Transverse colon (tissue), 3 donors: ENCODE data around the gene CDC37.

Experiments used
- POLR2A ChIP-seq: fragments of 450-650 bp; IDR thresholded peaks from one replicate; pipeline ENCODE4 v1.6.1; 2016; ENCODE audit warnings: antibody characterized with exemption, mild to moderate bottlenecking, moderate library complexity
- TF ChIP-seq, protein P1 (sequence below), 5 experiments: fragments of 200-600 bp in 3 of 5; fragments of 450-650 bp in 2 of 5; sonication (generic) in 3 of 5; IDR thresholded peaks; 1 replicate in 2 of 5; 2 replicates in 3 of 5; pipeline ENCODE4 v1.5.1; 2016 to 2017; ENCODE audit warnings: antibody characterized with exemption in 5 of 5, inconsistent platforms in 3 of 5, mild to moderate bottlenecking in 2 of 5, moderate library complexity in 1 of 5

DNA sequence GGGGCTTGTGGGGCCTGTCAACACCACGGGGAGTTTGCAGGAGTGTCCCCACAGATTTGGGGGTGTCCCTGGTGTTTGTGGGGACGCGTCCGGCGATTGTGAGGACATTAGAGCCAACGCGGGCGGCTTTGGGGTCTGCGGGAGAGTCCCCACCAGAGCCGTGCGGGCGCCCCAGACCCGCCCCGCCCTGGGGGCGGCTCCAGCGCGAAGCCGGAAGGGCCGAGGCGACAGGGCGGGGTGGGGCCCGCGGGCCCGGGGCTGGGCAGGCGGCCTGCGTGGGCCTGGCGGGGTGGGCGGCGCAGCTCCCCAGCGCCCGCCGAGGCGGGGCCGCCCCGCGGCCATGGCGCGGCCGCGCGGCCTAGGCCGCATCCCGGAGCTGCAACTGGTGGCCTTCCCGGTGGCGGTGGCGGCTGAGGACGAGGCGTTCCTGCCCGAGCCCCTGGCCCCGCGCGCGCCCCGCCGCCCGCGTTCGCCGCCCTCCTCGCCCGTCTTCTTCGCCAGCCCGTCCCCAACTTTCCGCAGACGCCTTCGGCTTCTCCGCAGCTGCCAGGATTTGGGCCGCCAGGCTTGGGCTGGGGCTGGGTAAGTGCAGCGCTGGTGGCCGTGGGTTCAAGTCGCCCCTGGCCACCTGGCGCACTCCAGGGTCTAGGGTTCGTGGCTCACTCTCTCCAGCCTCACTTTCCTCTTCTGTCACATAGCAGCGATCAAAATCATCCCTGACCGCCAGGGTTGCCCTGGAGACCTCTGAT is 27.3 kb upstream of the CDC37 start:
- TF ChIP-seq, protein P1, sequence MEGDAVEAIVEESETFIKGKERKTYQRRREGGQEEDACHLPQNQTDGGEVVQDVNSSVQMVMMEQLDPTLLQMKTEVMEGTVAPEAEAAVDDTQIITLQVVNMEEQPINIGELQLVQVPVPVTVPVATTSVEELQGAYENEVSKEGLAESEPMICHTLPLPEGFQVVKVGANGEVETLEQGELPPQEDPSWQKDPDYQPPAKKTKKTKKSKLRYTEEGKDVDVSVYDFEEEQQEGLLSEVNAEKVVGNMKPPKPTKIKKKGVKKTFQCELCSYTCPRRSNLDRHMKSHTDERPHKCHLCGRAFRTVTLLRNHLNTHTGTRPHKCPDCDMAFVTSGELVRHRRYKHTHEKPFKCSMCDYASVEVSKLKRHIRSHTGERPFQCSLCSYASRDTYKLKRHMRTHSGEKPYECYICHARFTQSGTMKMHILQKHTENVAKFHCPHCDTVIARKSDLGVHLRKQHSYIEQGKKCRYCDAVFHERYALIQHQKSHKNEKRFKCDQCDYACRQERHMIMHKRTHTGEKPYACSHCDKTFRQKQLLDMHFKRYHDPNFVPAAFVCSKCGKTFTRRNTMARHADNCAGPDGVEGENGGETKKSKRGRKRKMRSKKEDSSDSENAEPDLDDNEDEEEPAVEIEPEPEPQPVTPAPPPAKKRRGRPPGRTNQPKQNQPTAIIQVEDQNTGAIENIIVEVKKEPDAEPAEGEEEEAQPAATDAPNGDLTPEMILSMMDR (IDR thresholded peaks at IDR 0.05): no peak
- peak; percentile 29 for TF ChIP-seq POLR2A
